GM19025 (cell line): ENCODE results near the gene EFHC1.
"Not testable (repeated sequence)": the region's sequence is repeated elsewhere in the genome, so short reads cannot be mapped to it uniquely, and the experiment has no call there.

Experiments
- ATAC-seq: cut with Tn5 transposase; IDR thresholded peaks from one replicate; pipeline ENCODE4 v1.9.1; 2021; ENCODE audit warnings: mild to moderate bottlenecking, low read depth, moderate library complexity; ENCODE audit not compliant: unreplicated experiment

The EFHC1 gene, protein sequence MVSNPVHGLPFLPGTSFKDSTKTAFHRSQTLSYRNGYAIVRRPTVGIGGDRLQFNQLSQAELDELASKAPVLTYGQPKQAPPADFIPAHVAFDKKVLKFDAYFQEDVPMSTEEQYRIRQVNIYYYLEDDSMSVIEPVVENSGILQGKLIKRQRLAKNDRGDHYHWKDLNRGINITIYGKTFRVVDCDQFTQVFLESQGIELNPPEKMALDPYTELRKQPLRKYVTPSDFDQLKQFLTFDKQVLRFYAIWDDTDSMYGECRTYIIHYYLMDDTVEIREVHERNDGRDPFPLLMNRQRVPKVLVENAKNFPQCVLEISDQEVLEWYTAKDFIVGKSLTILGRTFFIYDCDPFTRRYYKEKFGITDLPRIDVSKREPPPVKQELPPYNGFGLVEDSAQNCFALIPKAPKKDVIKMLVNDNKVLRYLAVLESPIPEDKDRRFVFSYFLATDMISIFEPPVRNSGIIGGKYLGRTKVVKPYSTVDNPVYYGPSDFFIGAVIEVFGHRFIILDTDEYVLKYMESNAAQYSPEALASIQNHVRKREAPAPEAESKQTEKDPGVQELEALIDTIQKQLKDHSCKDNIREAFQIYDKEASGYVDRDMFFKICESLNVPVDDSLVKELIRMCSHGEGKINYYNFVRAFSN

DNA sequence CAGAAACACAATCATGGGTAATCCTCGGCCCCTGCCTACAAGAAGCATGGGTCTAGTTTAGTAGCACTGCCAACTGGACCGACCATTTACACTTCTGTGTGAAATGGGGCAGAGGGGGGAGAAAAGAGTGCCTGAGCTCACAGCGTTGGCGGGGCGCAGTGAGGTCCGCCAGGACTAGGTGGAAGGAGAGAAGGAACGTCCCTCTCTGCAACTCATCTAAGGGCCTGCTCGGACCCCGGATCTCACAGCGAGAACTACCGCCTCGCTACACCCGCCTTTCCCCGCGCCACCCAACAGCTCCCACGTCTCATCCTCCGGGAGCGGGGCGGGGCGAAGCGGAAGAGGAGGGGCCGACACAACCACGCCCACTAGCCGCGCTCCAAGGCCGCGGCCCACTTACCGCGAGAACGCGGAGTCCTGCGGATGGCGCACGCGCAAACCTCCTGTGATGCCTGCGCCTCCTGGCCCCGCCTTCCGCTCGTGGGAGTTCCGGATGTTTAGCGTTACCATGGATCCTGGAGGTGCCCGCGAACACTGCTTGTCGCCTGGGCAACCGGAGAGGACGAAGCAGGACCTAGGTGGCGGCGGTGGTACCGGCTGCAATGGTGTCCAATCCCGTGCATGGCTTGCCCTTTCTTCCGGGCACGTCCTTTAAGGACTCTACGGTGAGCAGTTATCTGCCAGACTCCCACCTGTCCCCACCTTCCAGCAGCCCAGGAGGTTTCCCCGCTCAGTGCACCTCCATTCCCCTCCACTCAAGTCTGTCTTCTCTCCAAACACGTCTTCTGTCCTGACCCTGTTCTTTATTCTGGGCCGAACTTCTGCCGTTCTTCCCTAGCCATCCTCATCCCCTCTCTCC, at the start of gene EFHC1:
TSS of gene EFHC1 (plus strand) at position 534 of the 859 bp plus-strand sequence. CDS start at position 603, 69 bp downstream.
- peak; percentile 93 for ATAC-seq

GRCh38 chr6:52371656-52372191, 48.4 kb upstream of the EFHC1 start:
- no peak for ATAC-seq

DNA sequence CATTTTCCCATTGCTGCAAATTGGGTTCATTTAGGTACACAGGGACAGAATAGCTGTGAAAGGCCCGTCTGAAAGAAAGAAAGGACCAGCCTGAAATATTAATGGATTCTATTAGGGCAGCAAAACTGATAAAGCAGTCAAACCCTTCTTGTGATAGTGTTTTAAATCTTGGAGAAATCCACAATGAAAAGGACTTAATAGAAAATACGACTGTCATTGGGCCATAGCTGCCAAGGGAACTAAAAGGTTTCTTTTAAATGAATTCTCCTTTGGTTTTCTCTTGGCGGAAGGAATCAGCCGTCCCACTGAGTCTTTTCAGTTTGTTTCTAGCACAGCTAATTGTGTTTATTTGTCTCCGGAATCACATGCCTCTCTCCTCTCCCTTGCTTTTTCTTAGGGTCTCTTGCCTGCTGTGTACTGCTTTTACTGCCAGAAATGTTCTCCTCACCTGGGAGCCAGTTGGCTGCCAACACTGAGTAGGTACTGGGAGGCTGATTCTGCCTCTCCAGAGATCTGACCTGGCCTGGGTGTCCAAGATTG, 46.9 kb upstream of the EFHC1 start:
- ATAC-seq: no peak

GRCh38 chr6:52374247-52374646, 45.9 kb upstream of the EFHC1 start:
- no peak for ATAC-seq

- ATAC-seq: no peak
Measured at GRCh38 chr6:52375780-52376556, 44.2 kb upstream of the EFHC1 start.

GRCh38 chr6:52376763-52377162, 43.4 kb upstream of the EFHC1 start:
- ATAC-seq: no peak

- ATAC-seq: no peak
Measured at GRCh38 chr6:52377538-52378221, 42.5 kb upstream of the EFHC1 start.

- no peak for ATAC-seq
Measured at GRCh38 chr6:52381249-52381648, 38.9 kb upstream of the EFHC1 start.

DNA sequence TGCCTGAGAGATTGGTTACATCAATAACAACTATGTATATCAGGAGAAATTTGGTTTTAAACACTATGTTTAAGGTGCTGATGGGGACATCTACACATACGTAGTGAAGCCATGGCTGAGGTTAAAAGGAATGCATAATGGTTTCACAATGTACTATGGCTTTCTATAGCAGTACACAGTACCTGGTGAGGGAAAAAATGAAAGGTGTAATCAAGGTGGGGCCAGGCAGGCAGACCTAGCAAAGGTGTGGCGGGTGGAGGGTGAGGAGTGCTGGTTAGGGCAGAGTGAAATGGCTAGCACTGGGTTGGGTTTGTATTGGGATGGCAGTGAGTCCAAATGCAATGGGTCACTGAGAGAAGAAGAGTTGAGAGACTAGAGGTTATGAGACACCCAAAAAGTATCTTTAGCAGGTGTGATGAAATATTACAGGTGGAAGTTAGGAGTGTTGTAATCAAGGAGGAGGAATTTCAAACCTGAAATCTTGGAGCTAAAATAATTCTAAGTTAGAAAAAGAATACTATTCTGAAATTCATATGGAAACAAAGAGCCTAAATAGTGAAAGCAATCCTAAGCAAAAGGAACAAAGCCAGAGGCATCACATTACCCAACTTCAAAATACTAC, 35.9 kb upstream of the EFHC1 start:
- ATAC-seq: no peak

DNA sequence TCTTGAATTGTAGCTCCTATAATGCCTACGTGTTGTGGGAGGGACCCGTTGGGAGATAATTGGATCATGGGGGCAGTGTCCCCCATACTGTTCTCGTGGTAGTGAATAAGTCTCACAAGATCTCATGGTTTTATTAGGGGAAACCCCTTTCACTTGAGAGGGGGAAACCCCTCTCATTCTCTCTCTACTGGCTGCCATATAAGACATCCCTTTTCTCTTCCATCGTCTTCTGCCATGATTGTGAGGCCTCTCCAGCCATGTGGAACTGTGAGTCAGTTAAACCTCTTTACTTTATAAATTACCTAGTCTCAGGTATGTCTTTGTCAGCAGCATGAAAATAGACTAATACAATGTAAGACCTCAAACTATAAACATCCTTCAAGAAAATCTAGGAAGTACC, 35.1 kb upstream of the EFHC1 start:
- no peak for ATAC-seq

- ATAC-seq: not testable (repeated sequence)
Measured at GRCh38 chr6:52388119-52388518, 32.0 kb upstream of the EFHC1 start.

DNA sequence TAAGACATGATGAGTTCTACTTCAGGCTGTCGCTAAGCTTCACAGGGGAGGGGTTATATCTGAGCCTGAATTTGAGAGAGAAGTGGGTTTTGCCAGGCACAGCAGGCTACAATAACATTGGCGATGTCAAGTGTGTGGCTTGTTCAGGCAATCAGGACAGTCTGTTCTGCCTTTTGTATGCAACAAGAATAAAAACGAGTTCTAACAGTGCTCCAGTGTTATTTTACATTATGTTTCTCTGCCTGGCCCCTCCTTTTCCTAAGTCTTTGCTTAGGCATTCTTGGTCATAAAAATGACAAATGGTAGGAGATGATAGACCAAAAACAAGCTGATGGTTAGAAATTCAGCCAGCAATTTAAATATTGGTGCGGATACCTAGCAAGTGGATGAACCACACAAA, 31.4 kb upstream of the EFHC1 start:
- ATAC-seq: no peak

- ATAC-seq: no peak
Measured at GRCh38 chr6:52389264-52389625, 30.9 kb upstream of the EFHC1 start.

DNA sequence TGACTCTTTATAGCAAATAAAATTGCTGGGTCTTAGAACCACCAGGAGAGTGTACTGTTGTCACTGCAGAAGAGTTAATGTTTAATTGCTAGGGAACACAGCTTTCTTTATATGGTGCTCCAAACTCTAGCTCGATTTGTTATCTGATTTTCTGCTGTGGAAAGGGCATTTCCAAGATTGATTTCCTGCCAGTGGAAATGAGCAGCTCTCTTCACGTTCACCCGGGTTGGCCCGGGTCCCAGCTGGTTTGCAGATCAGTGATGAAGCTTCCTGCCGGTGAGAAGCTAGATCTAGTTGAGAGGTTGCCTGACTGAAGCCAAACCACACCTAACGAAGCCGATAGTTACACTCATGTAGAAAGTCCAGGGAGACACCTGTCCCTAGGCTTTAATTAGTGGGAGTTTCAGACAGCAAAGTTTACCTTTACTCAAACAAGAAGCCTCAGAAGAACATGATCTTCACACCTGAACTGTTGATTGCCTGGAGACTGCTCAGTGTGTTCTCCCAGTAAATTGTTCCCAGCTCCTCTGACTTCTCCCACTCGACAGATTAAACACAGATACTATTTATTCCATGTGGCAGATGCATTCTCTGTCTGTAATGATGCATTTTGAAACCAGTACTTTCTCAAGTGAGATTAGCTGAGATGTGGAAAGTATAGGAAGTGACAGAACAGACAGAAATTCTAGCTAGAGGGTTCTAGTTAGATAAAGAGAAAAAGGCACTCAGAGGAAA, 30.3 kb upstream of the EFHC1 start:
- ATAC-seq: peak; percentile 58

DNA sequence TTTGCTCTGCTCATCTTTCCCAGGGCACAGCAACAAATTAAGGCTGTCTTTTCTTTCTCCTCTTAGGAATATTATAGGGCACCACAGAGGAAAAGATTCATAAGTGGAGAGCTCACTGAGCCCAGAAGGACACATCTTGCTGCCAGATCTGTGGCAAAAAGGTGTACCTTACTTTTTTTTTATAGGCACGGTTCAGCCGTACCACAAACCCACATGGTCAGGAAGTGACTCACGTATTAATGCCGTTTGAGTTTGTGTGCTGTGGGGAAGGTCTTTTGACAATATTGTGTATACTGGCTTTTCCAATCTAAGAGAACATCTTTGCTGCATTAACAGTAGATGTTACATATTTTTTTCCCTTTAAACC, 29.8 kb upstream of the EFHC1 start:
- ATAC-seq: peak; percentile 33

GRCh38 chr6:52391599-52391998, 28.5 kb upstream of the EFHC1 start:
- ATAC-seq: no peak

GRCh38 chr6:52392944-52393343, 27.2 kb upstream of the EFHC1 start:
- no peak for ATAC-seq

- no peak for ATAC-seq
Measured at GRCh38 chr6:52393780-52394179, 26.4 kb upstream of the EFHC1 start.
